Erythroblast (primary cell): ENCODE measurements around the gene TMEM168.

ENCODE experiments used
- DNase-seq, 2 experiments: peaks; one replicate each; lab custom pipeline; 2025; lab: John Stamatoyannopoulos, UW
- GATA1 ChIP-seq: IDR thresholded peaks from 2 replicates; pipeline ENCODE4 v1.6.1; 2011; ENCODE audit warnings: low read depth, mild to moderate bottlenecking, control low read depth, low read length, moderate library complexity
- POLR2A ChIP-seq: IDR thresholded peaks from 2 replicates; pipeline ENCODE4 v1.6.1; 2011; ENCODE audit warnings: mild to moderate bottlenecking, low read length

Gene TMEM168

GRCh38 chr7:112721366-112721765 is 68.8 kb downstream of the TMEM168 start:
- no peak for DNase-seq
- TF ChIP-seq GATA1 (no peak), POLR2A (no peak)

- DNase-seq = no peak
- TF ChIP-seq POLR2A (no peak), GATA1 (no peak)
Measured at GRCh38 chr7:112715525-112715924, 74.7 kb downstream of the TMEM168 start.

- no peak for TF ChIP-seq POLR2A
- no peak for DNase-seq
Measured at GRCh38 chr7:112714917-112715316, 75.3 kb downstream of the TMEM168 start.
